Measurements from ENCODE around the gene ADAMTSL2.

Gene ADAMTSL2

GRCh38 chr9:133517711-133518110 lies 16.8 kb upstream of the ADAMTSL2 start:
- DNase-seq (ENCODE audit: low spot score), result no peak
- no peak for FAIRE-seq

DNA sequence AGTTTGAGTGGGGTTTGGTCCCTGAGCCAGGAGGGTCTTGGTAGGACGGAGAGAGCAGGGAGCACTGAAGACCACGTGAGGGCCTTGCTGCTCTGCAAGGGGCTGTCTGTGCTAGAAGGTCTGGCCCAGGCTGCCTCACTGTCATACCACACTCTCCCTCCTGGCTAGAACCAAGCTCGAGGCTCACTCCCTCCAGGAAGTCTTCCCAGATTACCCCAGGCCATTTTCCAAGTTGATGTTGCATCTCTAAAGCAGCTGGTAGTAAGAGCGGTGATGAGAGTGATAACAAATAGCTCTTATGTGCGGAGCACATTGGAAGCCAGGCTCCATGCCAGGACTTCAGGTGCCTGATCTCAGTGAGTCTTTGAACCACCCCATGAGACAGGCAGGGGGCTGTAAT lies 16.3 kb upstream of the ADAMTSL2 start:
- no peak for FAIRE-seq
- no peak for DNase-seq (ENCODE audit: low spot score)

- DNase-seq (ENCODE audit: low spot score) (no peak), FAIRE-seq (no peak)
These were observed 15.6 kb upstream of the ADAMTSL2 start for GRCh38 chr9:133518706-133519449.

DNA sequence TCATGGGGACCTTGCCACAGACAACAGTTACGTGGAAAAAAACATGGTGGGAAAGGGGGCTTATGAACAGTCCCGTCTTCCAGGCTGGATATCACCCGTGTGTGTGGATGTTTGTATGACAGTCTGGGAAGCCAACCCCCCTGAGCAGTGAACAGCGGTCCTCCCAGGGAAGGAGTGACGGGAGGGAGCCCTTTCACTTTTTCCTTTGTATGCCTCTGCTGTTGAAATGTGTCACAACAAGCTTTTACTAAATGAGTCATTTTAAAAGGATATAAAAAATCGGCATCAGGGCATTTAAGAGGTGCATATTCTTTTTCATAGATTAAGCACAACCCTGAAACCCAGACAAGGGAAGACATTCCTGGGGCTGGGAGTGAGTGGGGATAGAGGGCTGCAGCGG lies 14.8 kb upstream of the ADAMTSL2 start:
- DNase-seq (ENCODE audit: low spot score), result no peak

DNA sequence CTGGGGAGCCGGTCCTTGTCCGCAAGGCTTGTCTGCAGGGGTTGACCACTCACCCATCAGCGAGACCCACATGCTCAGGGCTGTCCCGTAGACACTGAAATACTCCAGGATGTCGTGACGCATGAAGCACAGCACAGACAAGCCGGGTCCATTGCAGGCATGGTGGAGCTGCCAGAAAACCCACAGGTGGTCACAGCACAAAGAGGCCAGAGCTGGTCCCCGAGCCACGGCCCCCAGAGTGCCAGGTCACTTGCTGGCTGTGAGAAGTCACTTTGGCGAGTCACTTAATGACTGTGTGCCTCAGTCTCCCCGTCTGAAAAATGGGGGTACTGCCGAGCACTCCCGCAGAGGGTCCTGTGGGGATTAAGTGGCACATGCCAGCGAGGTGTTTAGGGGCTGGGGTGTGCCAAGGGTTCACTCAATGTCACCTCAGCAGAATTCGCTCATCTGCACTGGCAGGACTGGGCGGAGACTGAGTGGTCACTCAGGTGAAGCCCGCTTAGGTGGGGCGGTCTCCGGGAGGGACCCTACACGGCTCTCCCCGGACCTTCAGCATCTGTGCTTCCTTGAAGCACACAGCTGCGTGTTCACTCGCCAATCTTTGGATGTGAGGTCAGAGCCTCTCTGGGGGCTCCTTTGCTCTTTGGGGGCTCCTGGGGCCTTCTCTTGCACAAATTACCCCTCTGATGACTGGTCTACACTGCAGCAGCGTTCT lies 14.2 kb upstream of the ADAMTSL2 start:
- no peak for FAIRE-seq
- DNase-seq (ENCODE audit: low spot score), result no peak

More for the DNA sequence above, 14.8 kb upstream of the ADAMTSL2 start:
- no peak for FAIRE-seq

DNA sequence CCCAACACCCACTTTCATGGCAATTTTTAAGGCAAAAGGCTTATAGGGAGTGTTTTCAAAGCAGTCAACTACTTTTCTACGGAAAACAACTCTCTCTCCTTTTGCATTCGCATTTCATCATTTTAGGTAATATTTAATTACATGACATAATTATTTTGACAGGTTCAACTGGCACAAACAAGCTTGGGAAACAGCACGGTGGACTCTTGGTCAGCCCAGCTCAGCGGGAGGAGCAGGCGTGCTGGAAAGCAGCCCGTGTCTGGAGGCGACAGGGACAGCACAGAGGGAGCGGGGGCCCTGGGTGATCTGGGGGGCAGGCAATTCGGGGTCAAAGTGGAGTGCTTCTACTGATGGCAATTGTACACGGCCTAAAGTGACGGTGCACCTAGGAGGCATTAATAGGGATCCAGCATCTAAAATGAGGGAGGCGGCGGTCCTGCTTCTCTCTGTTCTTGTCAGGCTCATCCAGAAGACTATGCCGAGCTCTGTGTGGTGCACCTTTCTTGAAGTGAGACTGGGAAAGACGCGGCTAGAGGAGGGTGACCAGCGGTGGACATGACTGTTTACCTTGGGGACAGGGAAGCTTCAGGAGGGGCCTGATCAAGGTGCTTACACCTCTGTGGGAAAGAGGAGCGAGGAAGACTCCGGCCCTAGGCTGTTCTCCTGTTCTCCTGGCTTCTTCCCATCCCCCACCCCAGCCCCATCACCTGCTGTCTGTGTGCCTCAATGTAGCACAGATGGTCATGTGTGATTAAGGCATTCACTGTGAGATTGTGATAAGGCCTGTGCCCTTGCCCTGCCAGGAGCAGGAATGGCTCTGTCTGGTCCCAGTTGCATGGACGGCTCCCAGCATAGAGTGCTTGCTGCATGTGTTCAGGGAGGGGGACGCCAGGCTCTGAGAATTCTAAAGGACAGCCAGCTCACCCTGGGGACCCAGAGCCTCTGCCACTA lies 13.1 kb upstream of the ADAMTSL2 start:
- FAIRE-seq, result no peak
- no peak for DNase-seq (ENCODE audit: low spot score)

DNA sequence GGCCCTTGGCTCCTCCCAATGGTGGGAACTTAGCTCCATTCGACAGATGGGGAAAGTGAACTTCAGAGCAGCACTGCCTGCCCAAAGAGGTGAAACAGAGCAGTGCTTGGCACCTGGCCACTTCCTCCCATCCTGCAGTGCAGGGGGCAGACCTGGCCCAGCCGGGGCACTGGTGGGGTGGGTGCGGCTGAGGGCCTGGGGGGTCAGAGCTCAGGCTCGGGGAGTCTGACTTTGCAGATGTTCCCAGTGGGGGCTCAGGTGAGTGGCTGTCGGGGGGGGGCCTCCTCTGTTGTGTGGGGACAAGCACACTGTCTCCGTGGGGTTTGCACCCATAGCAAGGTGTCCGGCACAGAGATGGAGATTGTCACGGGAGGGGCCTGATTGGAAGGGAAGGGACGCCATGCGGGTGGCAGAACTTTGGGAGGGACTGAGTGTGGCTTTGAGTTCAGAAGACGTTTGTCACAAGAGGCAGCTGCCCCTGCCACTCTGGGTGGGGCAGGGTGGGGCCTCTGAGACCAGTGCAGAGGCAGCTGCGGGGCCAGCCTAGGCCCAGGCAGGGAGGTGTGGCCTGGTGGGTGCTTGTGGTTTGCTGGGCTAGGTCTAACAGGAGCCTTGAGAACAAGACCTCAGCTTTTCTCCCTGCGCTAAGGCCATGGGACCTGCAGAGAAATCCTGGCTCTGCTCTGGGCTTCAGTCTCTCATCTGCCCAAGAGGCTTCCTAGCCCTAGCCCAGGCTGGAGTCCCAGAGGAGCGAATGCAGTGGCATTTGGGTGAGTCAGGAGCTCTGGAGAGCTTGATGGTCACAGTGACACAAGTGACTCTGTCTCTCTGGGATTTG lies 12.2 kb upstream of the ADAMTSL2 start:
- no peak for DNase-seq (ENCODE audit: low spot score)
- no peak for FAIRE-seq

DNA sequence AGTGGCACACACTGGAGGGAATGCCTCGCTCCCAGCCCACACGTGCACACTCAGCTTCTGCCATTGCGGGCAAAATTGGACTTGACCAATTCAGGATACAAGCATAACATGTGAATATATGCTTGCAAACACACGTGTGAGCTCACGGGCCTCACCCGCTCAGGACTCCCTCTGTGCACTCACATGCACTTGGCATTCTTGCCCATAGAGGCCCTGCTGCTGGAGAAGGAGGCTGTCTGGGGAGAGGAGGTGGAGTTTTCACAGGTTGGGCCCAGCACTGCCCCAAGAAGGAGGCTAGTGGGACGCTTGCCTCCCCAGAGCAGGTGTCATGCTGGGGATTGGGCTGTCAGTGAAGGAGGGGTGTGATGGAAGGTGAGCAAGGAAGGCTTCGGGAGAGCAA lies 11.4 kb upstream of the ADAMTSL2 start:
- no peak for FAIRE-seq
- no peak for DNase-seq (ENCODE audit: low spot score)

DNA sequence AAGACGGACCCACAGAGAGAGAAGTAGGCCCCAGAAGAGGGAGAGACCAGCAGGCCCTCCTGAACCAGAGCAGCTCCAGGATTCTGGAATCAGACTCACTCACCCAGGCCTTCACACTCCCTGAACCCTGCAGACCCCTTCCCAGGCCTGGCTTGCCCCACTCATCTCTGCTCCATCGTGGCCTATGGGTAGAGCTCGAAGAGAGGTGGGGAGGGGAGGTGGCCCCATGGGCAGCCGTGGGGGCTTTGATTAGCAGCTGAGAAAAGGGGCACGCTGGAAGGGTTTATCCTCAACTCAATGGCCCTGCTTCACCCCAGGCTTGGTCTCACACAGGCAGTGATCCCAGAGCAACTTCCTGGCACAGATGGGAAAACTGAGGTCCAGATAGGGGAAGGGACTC lies 10.4 kb upstream of the ADAMTSL2 start:
- no peak for DNase-seq (ENCODE audit: low spot score)
- FAIRE-seq, result no peak

DNA sequence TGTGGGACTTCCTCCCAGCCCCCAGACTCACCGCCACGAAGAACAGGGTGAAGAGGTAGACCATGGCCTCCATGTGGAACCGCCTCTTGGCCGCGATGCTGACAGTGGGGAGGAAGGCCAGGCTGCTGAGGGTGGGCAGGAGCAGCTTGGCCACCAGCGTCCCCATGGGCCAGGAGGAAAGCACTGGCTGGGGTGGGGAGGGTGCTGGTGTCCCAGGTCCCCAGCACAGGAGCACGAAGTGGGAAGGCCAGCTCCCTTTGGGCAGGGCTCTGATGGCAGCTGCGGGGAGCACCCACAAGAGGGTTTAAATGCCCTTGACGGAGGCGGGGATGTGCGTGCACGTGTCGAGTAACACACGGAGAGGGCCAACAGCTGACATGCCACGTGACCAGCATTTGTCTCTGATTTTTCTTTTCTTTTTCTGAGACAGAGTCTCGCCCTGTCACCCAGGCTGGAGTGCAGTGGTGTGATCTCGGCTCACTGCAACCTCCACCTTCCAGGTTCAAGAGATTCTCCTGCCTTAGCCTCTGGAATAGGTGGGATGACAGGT lies 9.8 kb upstream of the ADAMTSL2 start, which contains the start of gene MYMK:
MYMK (minus strand) TSS at position 281 of the 550 bp plus-strand sequence; CDS start at position 166, 115 bp downstream.
- FAIRE-seq, result no peak
- no peak for DNase-seq (ENCODE audit: low spot score)

GRCh38 chr9:133525677-133526076 lies 8.8 kb upstream of the ADAMTSL2 start:
- FAIRE-seq (no peak), DNase-seq (ENCODE audit: low spot score) (no peak)

DNA sequence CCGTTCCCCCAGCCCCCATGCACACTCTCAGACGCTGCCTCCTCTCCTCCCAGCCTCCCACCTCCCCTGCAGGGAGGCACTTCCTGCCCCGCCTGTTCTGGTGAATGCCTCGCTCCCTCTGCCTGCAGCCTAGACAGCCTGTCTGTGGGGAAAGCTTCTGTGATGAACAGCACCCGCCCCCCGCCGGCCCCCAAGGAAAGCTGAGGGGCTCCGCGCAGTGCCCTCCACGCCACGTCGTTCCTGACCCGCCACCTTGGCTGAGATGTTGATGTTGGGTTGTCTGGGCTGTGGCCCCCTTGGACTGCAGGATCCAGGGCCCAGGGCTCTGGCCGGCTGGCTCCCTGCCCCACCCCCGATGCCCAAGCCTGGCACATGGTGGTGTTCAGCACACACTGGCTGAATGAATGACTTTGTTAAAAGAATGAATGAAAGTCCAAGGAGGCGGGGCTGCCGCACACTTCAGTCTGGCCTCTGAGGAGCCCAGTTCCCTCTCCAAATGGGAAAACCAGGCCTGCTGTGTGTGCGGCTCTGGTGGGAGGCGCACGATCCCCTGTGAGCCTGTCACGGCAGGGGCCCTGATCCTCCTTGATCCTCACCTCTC lies 7.7 kb upstream of the ADAMTSL2 start:
- no peak for FAIRE-seq
- no peak for DNase-seq (ENCODE audit: low spot score)

DNA sequence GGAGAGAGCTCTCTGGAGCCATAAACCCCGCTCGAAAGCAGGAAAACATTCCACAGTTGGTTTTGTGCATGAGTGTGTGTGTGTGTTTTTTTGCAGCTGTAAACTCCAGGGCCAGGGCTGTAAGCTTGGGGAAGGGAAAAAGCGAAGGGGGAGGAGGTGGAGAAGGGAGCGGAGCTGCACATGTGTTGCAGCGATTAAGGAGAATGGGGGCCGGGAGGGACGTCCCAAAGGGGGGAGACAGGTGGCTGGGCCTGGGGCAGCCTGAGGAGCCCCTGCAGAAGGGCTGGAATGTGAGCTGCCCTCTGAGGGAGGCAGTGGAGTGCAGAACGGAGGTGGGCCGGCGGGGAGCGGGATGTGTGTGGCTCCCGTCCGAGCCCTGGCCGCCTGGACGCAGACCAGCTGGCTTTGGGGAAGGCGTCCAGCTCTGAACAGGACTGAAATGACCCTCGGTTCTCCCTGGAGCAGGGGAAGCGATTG lies 7.0 kb upstream of the ADAMTSL2 start:
- DNase-seq (ENCODE audit: low spot score) (no peak), FAIRE-seq (no peak)

- no peak for DNase-seq (ENCODE audit: low spot score)
- no peak for FAIRE-seq
These were observed 6.3 kb upstream of the ADAMTSL2 start for GRCh38 chr9:133528001-133528875.

DNA sequence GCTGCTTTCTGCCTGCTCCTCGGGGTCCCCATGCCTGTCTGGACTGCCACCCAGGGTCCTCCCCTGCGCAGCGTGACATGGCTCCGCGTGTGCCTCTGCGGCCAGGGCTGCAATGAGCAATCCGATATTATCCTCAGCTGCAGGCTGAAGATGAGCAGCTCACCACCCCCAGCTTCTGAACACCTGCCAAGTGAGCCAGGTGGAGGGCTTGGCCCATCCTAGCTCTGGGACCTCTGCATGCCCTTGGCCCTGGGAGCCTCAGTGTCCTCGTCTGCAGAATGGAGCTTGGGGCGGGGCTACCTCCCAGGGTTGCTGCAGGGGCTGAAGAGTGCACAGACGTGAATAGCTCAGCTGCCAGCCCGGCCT lies 5.6 kb upstream of the ADAMTSL2 start:
- DNase-seq (ENCODE audit: low spot score) (no peak), FAIRE-seq (no peak)

- no peak for FAIRE-seq
- DNase-seq (ENCODE audit: low spot score), result no peak
These were observed 5.0 kb upstream of the ADAMTSL2 start for GRCh38 chr9:133529457-133529856.

- DNase-seq (ENCODE audit: low spot score) (no peak), FAIRE-seq (no peak)
These were observed 4.6 kb upstream of the ADAMTSL2 start for GRCh38 chr9:133529874-133530273.

GRCh38 chr9:133531293-133531692 lies 3.2 kb upstream of the ADAMTSL2 start:
- DNase-seq (ENCODE audit: low spot score) (no peak), FAIRE-seq (no peak)
